H1 (cell line): ENCODE results near the gene ARL14EPL. TPM values are rescaled to one million over a fixed set of nuclear protein-coding genes. Genes with fewer than 3 reads are reported as not detected.

ENCODE experiments used
- CTCF ChIA-PET: fragments of 300-600 bp; sonication (Branson Sonifier 250); formaldehyde crosslinking; loops from one replicate; lab custom pipeline; 2021; ENCODE audit not compliant: partially characterized antibody; lab: Charles Lee
- POLR2A ChIA-PET: fragments of 300-600 bp; sonication (Branson Sonifier 250); formaldehyde crosslinking; loops from one replicate; lab custom pipeline; 2021; ENCODE audit warnings: inconsistent platforms; ENCODE audit not compliant: partially characterized antibody; lab: Charles Lee
- DNase-seq, 2 experiments: peaks; one replicate each; pipeline versions ENCODE4 v3.0.0 to v3.0.0-alpha.2; 2010 to 2022; ENCODE audit warnings: low spot score in 2 of 2, low read depth in 1 of 2, mixed read lengths in 1 of 2
- FAIRE-seq: peaks from 2 replicates; lab custom pipeline; 2011; peaks lifted over from hg19 to GRCh38; lab: Jason Lieb, UNC
- H2AFZ ChIP-seq: 2 replicates; pipeline ENCODE4 v1.8.1; 2012; ENCODE audit warnings: low read length, inconsistent platforms
- H2AK5ac ChIP-seq: 2 replicates; pipeline ENCODE4 v1.6.1; 2013; ENCODE audit warnings: low read depth, low read length
- H2BK120ac ChIP-seq: replicated peaks from 2 replicates; pipeline ENCODE3; 2013; ENCODE audit warnings: low read depth, low read length, inconsistent platforms
- H2BK12ac ChIP-seq: 2 replicates; pipeline ENCODE4 v1.6.1; 2013; ENCODE audit warnings: low read depth, low read length
- H2BK15ac ChIP-seq: 2 replicates; pipeline ENCODE4 v1.6.1; 2013; ENCODE audit warnings: low read length
- H2BK20ac ChIP-seq: 2 replicates; pipeline ENCODE4 v1.6.1; 2013; ENCODE audit warnings: low read length
- H2BK5ac ChIP-seq: 2 replicates; pipeline ENCODE4 v1.6.1; 2013; ENCODE audit warnings: low read depth, low read length
- H3K14ac ChIP-seq: 2 replicates; pipeline ENCODE4 v1.6.1; 2013; ENCODE audit warnings: inconsistent platforms; ENCODE audit not compliant: insufficient read length
- H3K18ac ChIP-seq: 2 replicates; pipeline ENCODE4 v1.6.1; 2013; ENCODE audit warnings: low read length; ENCODE audit errors: extremely low read depth
- H3K23ac ChIP-seq: 2 replicates; pipeline ENCODE4 v1.6.1; 2013; ENCODE audit warnings: inconsistent platforms; ENCODE audit not compliant: insufficient read length
- H3K23me2 ChIP-seq: 2 replicates; pipeline ENCODE4 v1.6.1; 2013; ENCODE audit warnings: low read depth, low read length
- H3K27ac ChIP-seq: 2 replicates; pipeline ENCODE4 v1.6.1; 2011; ENCODE audit warnings: low read depth, low read length, inconsistent platforms
- H3K27me3 ChIP-seq, 4 experiments: replicated peaks in 1 of 4; 1 replicate in 1 of 4; 2 replicates in 3 of 4; pipeline versions ENCODE4 v1.6.1 to v1.8.1; 2011 to 2013; ENCODE audit warnings: low read length in 3 of 4, mild to moderate bottlenecking in 3 of 4, inconsistent platforms in 2 of 4, mixed read lengths in 2 of 4, moderate library complexity in 1 of 4; ENCODE audit not compliant: control insufficient read depth in 3 of 4, insufficient read depth in 3 of 4; ENCODE audit errors: extremely low read depth in 1 of 4
- H3K36me3 ChIP-seq, 4 experiments: 2 replicates each; pipeline versions ENCODE4 v1.6.1 to v1.8.1; 2011 to 2013; ENCODE audit warnings: mild to moderate bottlenecking in 4 of 4, low read length in 3 of 4, moderate library complexity in 2 of 4, control low read depth in 1 of 4, inconsistent platforms in 1 of 4; ENCODE audit not compliant: insufficient read depth in 4 of 4, control insufficient read depth in 2 of 4
- H3K4ac ChIP-seq: replicated peaks from 2 replicates; pipeline ENCODE3; 2013; ENCODE audit warnings: low read length, low read depth, mixed read lengths, inconsistent platforms; ENCODE audit not compliant: insufficient read length
- H3K4me1 ChIP-seq, 4 experiments: replicated peaks in 1 of 4; 1 replicate in 1 of 4; 2 replicates in 3 of 4; pipeline versions ENCODE4 v1.6.1 to v1.8.1; 2011 to 2013; ENCODE audit warnings: low read length in 3 of 4, inconsistent platforms in 2 of 4, mixed read lengths in 1 of 4; ENCODE audit not compliant: insufficient read depth in 4 of 4, control insufficient read depth in 3 of 4
- H3K4me2 ChIP-seq, 2 experiments: 2 replicates each; pipeline versions ENCODE4 v1.6.1 to v1.8.1; 2011 to 2013; ENCODE audit warnings: low read depth in 2 of 2, low read length in 2 of 2, control low read depth in 1 of 2, inconsistent platforms in 1 of 2, mild to moderate bottlenecking in 1 of 2; ENCODE audit not compliant: insufficient read depth in 1 of 2
- H3K4me3 ChIP-seq, 4 experiments: fragments of 200-600, 300-600 bp in 1 of 4; sonication (generic), shearing (Covaris generic), sonication (Bioruptor Twin) in 1 of 4; 2 replicates each; pipeline versions ENCODE4 v1.5.1 to v1.8.1; 2011 to 2016; ENCODE audit warnings: low read length in 4 of 4, low read depth in 3 of 4, control low read depth in 2 of 4, inconsistent platforms in 2 of 4, mild to moderate bottlenecking in 2 of 4, mixed read lengths in 1 of 4, moderate library complexity in 1 of 4; ENCODE audit not compliant: insufficient read depth in 2 of 4; ENCODE audit errors: extremely low read depth in 1 of 4
- H3K56ac ChIP-seq: replicated peaks from 2 replicates; pipeline ENCODE3; 2013; ENCODE audit warnings: low read depth, mild to moderate bottlenecking, mixed read lengths, low read length, inconsistent platforms; ENCODE audit not compliant: insufficient read length
- H3K79me1 ChIP-seq: 2 replicates; pipeline ENCODE4 v1.6.1; 2013; ENCODE audit warnings: low read depth, low read length, control low read depth
- H3K79me2 ChIP-seq, 2 experiments: 2 replicates each; pipeline versions ENCODE4 v1.6.1 to v1.8.1; 2012 to 2013; ENCODE audit warnings: low read length in 2 of 2, mild to moderate bottlenecking in 2 of 2, inconsistent platforms in 1 of 2; ENCODE audit not compliant: insufficient read depth in 2 of 2, control insufficient read depth in 1 of 2
- H3K9ac ChIP-seq, 4 experiments: replicated peaks in 1 of 4; 1 replicate in 1 of 4; 2 replicates in 3 of 4; pipeline versions ENCODE4 v1.6.1 to v1.8.1; 2011 to 2013; ENCODE audit warnings: low read depth in 3 of 4, low read length in 3 of 4, control low read depth in 2 of 4, mild to moderate bottlenecking in 2 of 4, moderate library complexity in 2 of 4, inconsistent platforms in 1 of 4; ENCODE audit errors: extremely low read depth in 1 of 4
- H3K9me3 ChIP-seq, 2 experiments: 2 replicates each; pipeline versions ENCODE4 v1.6.1 to v1.8.1; 2012 to 2013; ENCODE audit warnings: mild to moderate bottlenecking in 2 of 2, moderate library complexity in 2 of 2, control low read depth in 1 of 2, inconsistent platforms in 1 of 2, low read depth in 1 of 2, low read length in 1 of 2, mixed read lengths in 1 of 2; ENCODE audit not compliant: insufficient read depth in 2 of 2
- H4K20me1 ChIP-seq, 2 experiments: replicated peaks in 1 of 2; 2 replicates each; pipeline versions ENCODE3 to v1.8.1; 2011 to 2013; ENCODE audit warnings: inconsistent platforms in 2 of 2, low read length in 2 of 2, mild to moderate bottlenecking in 1 of 2; ENCODE audit not compliant: insufficient read depth in 2 of 2, control insufficient read depth in 1 of 2
- H4K5ac ChIP-seq: 2 replicates; pipeline ENCODE4 v1.6.1; 2013; ENCODE audit warnings: low read length, low read depth, mixed read lengths, inconsistent platforms; ENCODE audit not compliant: insufficient read length
- H4K8ac ChIP-seq: 2 replicates; pipeline ENCODE4 v1.8.0; 2013; ENCODE audit warnings: mild to moderate bottlenecking, moderate library complexity, low read length, inconsistent platforms; ENCODE audit not compliant: insufficient read depth; ENCODE audit errors: extremely low read depth
- H4K91ac ChIP-seq: replicated peaks from 2 replicates; pipeline ENCODE3; 2013; ENCODE audit warnings: low read length, mixed read lengths, inconsistent platforms; ENCODE audit not compliant: insufficient read length
- BRCA1 ChIP-seq: IDR thresholded peaks from 2 replicates; pipeline ENCODE4 v1.6.1; 2012; ENCODE audit warnings: low read depth, low read length, improper control_type of control experiment
- GABPA ChIP-seq: IDR thresholded peaks from 2 replicates; pipeline ENCODE4 v1.6.1; 2011; ENCODE audit warnings: mild to moderate bottlenecking, low read length, moderate library complexity, borderline replicate concordance; ENCODE audit not compliant: insufficient read depth
- HDAC2 ChIP-seq, 2 experiments: fragments of 300-600 bp in 1 of 2; sonication (generic) in 1 of 2; IDR thresholded peaks; 2 replicates each; pipeline ENCODE4 v1.6.1; 2011 to 2012; ENCODE audit warnings: low read depth in 2 of 2, low read length in 2 of 2, mild to moderate bottlenecking in 2 of 2, moderate library complexity in 2 of 2, borderline replicate concordance in 1 of 2, inconsistent platforms in 1 of 2
- NRF1 ChIP-seq: IDR thresholded peaks from 2 replicates; pipeline ENCODE4 v1.6.1; 2011; ENCODE audit warnings: mild to moderate bottlenecking, low read depth, low read length, improper control_type of control experiment
- POU5F1 ChIP-seq: IDR thresholded peaks from 2 replicates; pipeline ENCODE4 v1.6.1; 2011; ENCODE audit warnings: low read depth, mild to moderate bottlenecking, low read length, moderate library complexity
- RAD21 ChIP-seq, 2 experiments: IDR thresholded peaks in 1 of 2; conservative IDR thresholded peaks in 1 of 2; 2 replicates each; pipeline ENCODE4 v1.6.1; 2011; ENCODE audit warnings: low read depth in 2 of 2, low read length in 2 of 2, improper control_type of control experiment in 1 of 2, inconsistent platforms in 1 of 2, mild to moderate bottlenecking in 1 of 2, moderate library complexity in 1 of 2
- USF2 ChIP-seq: IDR thresholded peaks from 2 replicates; pipeline ENCODE4 v1.6.1; 2011; ENCODE audit warnings: low read length, improper control_type of control experiment
- WGBS, 2 experiments: shearing (Covaris generic) in 1 of 2; methylation state at CpG; one replicate each; pipeline versions ENCODE4 v1.1.6 to v1.1.7; 2013 to 2015; ENCODE audit warnings: low lambda C conversion rate in 2 of 2, mixed read lengths in 2 of 2, inconsistent platforms in 1 of 2, low coverage in 1 of 2, missing lambda C conversion rate in 1 of 2; ENCODE audit not compliant: insufficient replicate concordance in 2 of 2, insufficient coverage in 1 of 2, insufficient read length in 1 of 2; ENCODE audit errors: extremely low coverage in 1 of 2, missing lambda C conversion rate in 1 of 2; 5-methylcytosine and 5-hydroxymethylcytosine counted together
- polyA plus RNA-seq, 7 experiments: library from polyadenylated mRNA; depleted of rRNA in 3 of 7; stranded (reverse) in 5 of 7; unstranded in 2 of 7; fragments of >200 nt in 5 of 7; fragments of 200-250 nt in 2 of 7; gene quantifications; 1 replicate in 5 of 7; 2 replicates in 1 of 7; 4 replicates in 1 of 7; pipeline versions ENCODE4 v1.2.1 to v1.2.3, GENCODE V29; 2011 to 2013; ENCODE audit warnings: missing spikeins in 2 of 7, mixed read lengths in 2 of 7
- total RNA-seq: library from RNA; stranded (reverse); fragmentation: NEBNext Ultra II Directional; extraction: Animal tissue kit (Norgen Biotek cat#: 25700); gene quantifications from 2 replicates; pipeline ENCODE4 v1.2.1, GENCODE V29; 2021

Gene ARL14EPL
- total and polyA plus RNA-seq, 2 of the 8 experiments (the other 6 are each of a cell fraction or from before 2014, with no cell fraction given) = not detected

- H3K23ac ChIP-seq = no peak overlapping the region
- no peaks in the 10 kb centered on the region for H3K4me1 ChIP-seq
- no peaks in the 10 kb centered on the region for H4K20me1 ChIP-seq
- POLR2A ChIA-PET = interaction anchor here (1.5 kb wide), 1 partner anchor 11 kb away, joined by 3 read pairs; no protein-coding TSS in a partner anchor
- FAIRE-seq = no peak
- no peaks in the 10 kb centered on the region for H3K9me3 ChIP-seq
- H3K9ac ChIP-seq = no peak overlapping the region
- H3K56ac ChIP-seq = no peak overlapping the region
- no peak overlapping the region for H3K4me3 ChIP-seq
- peaks cover 0 to 34% (median 17%) of the 10 kb centered on the region in 4 experiments; a peak in 6 of 8 replicates for H3K36me3 ChIP-seq
- H3K79me2 ChIP-seq = no peaks in the 10 kb centered on the region
- no peak overlapping the region for H3K4ac ChIP-seq
- H2BK120ac ChIP-seq = no peak overlapping the region
- no peak overlapping the region for H4K8ac ChIP-seq
- no peak overlapping the region for H2BK20ac ChIP-seq
- DNase-seq = no peak
- WGBS, 2 experiments = 95% methylated on average over 4 of the region's 4 CpGs; no CpG with 5 or more reads in 1 of the 2 experiments
- H4K5ac ChIP-seq = no peak overlapping the region
- CTCF ChIA-PET = no interaction called here
- H3K27ac ChIP-seq = no peak overlapping the region
- no peak overlapping the region for H4K91ac ChIP-seq
- no peak overlapping the region for H3K4me2 ChIP-seq
- no peak overlapping the region for H3K18ac ChIP-seq
- no peak overlapping the region for H2BK12ac ChIP-seq
- H3K14ac ChIP-seq = no peak overlapping the region
- H2AFZ ChIP-seq = no peak overlapping the region
- H2AK5ac ChIP-seq = no peak overlapping the region
- no peak overlapping the region for H2BK15ac ChIP-seq
- no peak overlapping the region for H2BK5ac ChIP-seq
- no peaks in the 10 kb centered on the region for H3K23me2 ChIP-seq
- H3K79me1 ChIP-seq = no peaks in the 10 kb centered on the region
- no peaks in the 10 kb centered on the region for H3K27me3 ChIP-seq
- no peak for TF ChIP-seq POU5F1
- no peak for TF ChIP-seq BRCA1
- TF ChIP-seq GABPA = no peak
- TF ChIP-seq NRF1 = no peak
- TF ChIP-seq RAD21 (IDR thresholded peaks at IDR 0.05 in 1 of 2, conservative IDR thresholded peaks at IDR 0.05 in 1 of 2; ENCODE audit: low read depth in 2 of 2, low read length in 2 of 2) = no peak
- TF ChIP-seq USF2 = no peak
- TF ChIP-seq HDAC2 (IDR thresholded peaks at IDR 0.05; ENCODE audit: borderline replicate concordance in 1 of 2, low read depth in 2 of 2, low read length in 2 of 2) = no peak
Observed at GRCh38 chr5:116097301-116097700, 65.0 kb downstream of the ARL14EPL start.
